Measurements from ENCODE around the gene RGS12. TPM values are rescaled to one million over a fixed set of nuclear protein-coding genes. Genes with fewer than 3 reads are reported as not detected.

Gene RGS12
- total RNA-seq, 4 donors from 2014 or later, result 20.4 to 86.1 (median 34.1) TPM

GRCh38 chr4:3286335-3287175 lies 6.3 kb upstream of the RGS12 start:
- TF ChIP-seq CTCF (IDR thresholded peaks at IDR 0.05; ENCODE audit: low read depth), result no peak

- no peak for TF ChIP-seq CTCF (IDR thresholded peaks at IDR 0.05; ENCODE audit: low read depth)
Observed at GRCh38 chr4:3287271-3287971, 5.4 kb upstream of the RGS12 start.

- TF ChIP-seq CTCF (IDR thresholded peaks at IDR 0.05; ENCODE audit: low read depth), result no peak
Observed at GRCh38 chr4:3287972-3288570, 4.8 kb upstream of the RGS12 start.

- no peak for TF ChIP-seq CTCF (IDR thresholded peaks at IDR 0.05; ENCODE audit: low read depth)
Observed at GRCh38 chr4:3288571-3289094, 4.2 kb upstream of the RGS12 start.

- no peak for TF ChIP-seq CTCF (IDR thresholded peaks at IDR 0.05; ENCODE audit: low read depth)
Observed at GRCh38 chr4:3290476-3290875, 2.3 kb upstream of the RGS12 start.

- no peak for TF ChIP-seq CTCF (IDR thresholded peaks at IDR 0.05; ENCODE audit: low read depth)
Observed at GRCh38 chr4:3290889-3291321, 1.9 kb upstream of the RGS12 start.

Data from subcutaneous adipose tissue (tissue), 4 donors.